NB4 (cell line): ENCODE measurements around the gene COLQ.

ENCODE experiments used
- MYC ChIP-seq: IDR thresholded peaks from 2 replicates; pipeline ENCODE4 v1.6.1; 2011; ENCODE audit warnings: low read depth, low read length
- POLR2A ChIP-seq: IDR thresholded peaks from 2 replicates; pipeline ENCODE4 v1.6.1; 2011; ENCODE audit warnings: mild to moderate bottlenecking; ENCODE audit not compliant: insufficient read length; ENCODE audit errors: extremely low read depth
- TF ChIP-seq, protein P1 (sequence below): IDR thresholded peaks from one replicate; pipeline ENCODE4 v1.5.1; 2012; ENCODE audit warnings: low read depth, low read length
- TF ChIP-seq, protein P2 (sequence below): IDR thresholded peaks from 2 replicates; pipeline ENCODE4 v1.6.1; 2011; ENCODE audit warnings: low read depth, low read length

DNA sequence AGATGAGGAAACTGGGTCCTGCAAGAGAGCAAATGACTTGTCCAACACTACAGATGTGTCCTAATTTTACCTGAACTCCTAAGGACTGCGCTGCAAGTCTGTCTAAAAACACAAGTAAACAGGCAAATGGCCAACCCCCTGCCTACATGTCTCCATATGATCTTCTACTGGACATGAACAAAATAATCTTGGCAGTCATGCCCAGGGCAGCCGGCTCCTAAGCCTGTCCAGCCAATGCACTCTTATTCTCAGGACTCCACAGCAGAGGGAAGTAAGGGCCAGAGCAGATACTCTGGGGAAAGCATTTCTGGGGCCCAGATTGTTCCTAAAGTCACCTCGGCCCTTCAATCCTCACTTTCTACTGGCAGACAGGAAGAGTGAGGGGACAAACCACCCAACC, 10.3 kb downstream of the COLQ start:
- TF ChIP-seq POLR2A (no peak), MYC (no peak)
- TF ChIP-seq, protein P1, sequence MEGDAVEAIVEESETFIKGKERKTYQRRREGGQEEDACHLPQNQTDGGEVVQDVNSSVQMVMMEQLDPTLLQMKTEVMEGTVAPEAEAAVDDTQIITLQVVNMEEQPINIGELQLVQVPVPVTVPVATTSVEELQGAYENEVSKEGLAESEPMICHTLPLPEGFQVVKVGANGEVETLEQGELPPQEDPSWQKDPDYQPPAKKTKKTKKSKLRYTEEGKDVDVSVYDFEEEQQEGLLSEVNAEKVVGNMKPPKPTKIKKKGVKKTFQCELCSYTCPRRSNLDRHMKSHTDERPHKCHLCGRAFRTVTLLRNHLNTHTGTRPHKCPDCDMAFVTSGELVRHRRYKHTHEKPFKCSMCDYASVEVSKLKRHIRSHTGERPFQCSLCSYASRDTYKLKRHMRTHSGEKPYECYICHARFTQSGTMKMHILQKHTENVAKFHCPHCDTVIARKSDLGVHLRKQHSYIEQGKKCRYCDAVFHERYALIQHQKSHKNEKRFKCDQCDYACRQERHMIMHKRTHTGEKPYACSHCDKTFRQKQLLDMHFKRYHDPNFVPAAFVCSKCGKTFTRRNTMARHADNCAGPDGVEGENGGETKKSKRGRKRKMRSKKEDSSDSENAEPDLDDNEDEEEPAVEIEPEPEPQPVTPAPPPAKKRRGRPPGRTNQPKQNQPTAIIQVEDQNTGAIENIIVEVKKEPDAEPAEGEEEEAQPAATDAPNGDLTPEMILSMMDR = no peak
- TF ChIP-seq, protein P2, sequence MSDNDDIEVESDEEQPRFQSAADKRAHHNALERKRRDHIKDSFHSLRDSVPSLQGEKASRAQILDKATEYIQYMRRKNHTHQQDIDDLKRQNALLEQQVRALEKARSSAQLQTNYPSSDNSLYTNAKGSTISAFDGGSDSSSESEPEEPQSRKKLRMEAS = no peak
